MV-4-11 (cell line): ENCODE results near the gene MICOS13.

ENCODE experiments used
- DNase-seq: peaks from one replicate; lab custom pipeline; 2025; lab: John Stamatoyannopoulos, UW

MICOS13 gene

DNA sequence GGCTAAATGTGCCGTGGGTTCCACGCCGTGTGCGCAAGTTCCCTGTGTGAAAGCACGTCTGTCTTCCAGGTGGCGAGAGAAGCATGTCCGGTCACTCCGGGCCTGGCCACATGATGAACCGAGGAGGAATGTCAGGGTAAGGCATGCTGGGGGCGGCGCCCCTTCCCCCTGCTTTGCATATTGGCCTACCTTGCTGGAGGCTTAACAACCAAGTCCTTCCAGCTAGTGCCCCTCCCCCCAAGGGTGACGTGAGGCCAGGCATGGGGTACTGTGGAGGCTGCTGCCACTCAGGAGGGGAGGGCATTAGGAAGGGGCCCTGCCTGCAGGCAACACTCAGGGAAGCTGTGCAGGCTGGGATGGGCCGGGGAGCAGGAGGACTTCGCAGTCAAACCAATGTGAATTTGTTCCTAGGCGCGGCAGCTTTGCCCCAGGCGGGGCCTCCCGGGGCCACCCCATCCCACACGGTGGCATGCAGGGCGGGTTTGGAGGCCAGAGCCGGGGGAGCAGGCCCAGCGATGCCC lies 12.5 kb downstream of the MICOS13 start:
- DNase-seq, result no peak

- no peak for DNase-seq
Observed at GRCh38 chr19:5666921-5667610, 13.2 kb downstream of the MICOS13 start.

DNA sequence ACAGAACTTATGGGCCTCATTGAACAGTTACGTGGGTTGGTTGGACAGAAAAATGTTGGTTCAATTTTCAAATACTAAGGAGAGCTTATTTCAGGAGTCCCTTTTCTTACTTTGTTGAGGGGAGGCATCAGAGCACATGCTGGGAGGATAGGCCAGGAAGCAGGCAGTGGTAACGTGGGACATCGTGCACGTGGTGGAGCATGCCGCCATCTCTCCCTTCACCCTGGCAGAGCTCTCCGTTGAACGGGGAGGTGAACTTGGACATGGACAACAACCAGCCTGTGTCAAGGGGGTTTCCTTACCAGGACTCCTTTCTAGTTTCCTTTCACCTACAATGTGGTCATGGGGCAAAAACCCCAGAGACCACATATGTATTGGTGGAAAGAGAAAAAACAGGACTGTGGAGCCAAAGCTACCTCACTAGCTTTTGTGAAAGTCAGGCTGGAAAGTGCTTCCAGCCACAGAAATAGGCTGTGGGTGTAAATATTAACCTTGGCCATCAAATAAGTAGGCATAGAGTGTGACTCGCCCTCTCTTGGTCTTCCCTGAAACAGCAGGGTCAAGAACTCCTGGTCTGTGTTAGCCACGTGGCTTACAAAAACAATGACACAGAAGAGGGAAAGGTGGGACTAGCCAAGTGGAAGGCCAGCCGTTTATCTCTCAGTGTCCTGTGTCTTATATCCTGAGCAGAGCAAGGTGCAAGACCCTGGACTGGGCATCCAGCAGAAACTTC lies 14.4 kb downstream of the MICOS13 start:
- DNase-seq, result no peak

- no peak for DNase-seq
Observed at GRCh38 chr19:5664515-5664914, 15.8 kb downstream of the MICOS13 start.

DNA sequence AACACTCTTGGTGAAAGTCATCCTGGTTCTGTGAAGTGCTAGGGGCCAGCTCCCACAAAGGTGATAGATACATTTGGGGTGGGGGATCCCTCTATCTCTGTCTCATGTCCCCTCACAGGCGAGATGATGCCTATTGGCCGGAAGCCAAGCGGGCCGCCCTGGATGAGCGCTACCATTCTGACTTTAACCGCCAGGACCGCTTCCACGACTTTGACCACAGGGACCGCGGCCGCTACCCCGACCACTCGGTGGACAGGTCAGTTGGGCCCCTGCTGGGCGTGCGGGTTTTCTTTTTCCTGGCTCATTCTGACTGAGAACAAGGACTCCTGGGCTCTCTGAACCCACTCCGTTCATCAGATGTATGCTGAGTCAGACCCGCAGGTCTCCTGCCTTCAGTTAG lies 16.4 kb downstream of the MICOS13 start:
- no peak for DNase-seq

DNA sequence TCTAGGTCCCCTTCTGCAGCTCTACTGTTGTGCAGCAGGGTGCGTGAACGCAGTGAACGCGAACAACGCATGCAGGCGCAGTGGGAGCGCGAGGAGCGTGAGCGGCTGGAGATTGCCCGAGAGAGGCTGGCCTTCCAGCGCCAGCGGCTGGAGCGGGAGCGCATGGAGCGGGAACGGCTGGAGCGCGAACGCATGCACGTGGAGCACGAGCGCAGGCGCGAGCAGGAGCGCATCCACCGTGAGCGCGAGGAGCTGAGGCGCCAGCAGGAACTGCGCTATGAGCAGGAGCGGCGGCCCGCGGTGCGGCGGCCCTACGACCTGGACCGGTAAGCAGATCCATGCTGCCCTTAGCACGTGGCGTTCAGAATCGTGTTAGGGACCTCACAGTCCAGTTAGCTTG lies 18.8 kb downstream of the MICOS13 start:
- DNase-seq, result no peak

- DNase-seq, result no peak
Observed at GRCh38 chr19:5655412-5655811, 24.9 kb downstream of the MICOS13 start.

DNA sequence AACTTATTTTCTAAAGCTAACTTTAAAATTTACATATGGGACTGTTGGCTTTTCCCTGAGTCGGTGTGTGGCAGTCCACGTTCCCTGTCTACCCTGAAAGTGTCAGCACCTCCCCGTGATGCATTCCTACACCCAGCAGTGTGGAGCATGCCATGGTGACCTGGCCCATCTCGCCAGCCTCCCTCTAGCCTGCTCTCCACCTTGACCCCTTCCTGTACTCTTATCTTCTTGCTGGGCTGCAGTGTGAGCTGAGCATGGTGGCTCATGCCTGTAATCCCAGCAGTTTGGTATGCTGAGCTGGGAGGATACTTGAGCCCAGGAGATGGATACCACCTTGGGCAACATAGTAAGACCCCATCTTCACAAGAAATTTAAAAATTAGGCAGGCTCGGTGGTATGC lies 25.4 kb downstream of the MICOS13 start:
- no peak for DNase-seq

GRCh38 chr19:5652261-5652660 lies 28.1 kb downstream of the MICOS13 start:
- DNase-seq, result no peak

DNA sequence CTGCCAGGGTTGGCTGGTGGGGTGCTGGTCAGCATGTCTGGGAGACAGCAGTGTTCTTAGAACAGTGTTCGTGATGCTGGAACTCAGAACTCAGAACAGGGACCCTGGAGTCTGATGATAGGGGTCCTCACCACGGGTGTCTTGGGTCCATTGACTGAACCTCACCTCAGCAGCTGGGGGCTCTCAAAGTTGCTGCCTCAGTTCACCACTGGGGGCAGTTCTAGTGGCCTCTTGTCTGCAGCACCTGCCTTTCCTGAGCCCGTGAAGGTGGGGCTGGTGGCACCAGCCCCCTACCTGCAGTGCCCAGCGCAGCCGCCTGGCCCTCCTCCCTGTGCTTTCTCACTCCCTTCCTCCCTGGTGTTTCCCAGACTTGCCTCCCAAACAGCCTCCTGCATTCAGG lies 29.0 kb downstream of the MICOS13 start:
- DNase-seq, result no peak

GRCh38 chr19:5648464-5648863 lies 31.9 kb downstream of the MICOS13 start:
- no peak for DNase-seq

DNA sequence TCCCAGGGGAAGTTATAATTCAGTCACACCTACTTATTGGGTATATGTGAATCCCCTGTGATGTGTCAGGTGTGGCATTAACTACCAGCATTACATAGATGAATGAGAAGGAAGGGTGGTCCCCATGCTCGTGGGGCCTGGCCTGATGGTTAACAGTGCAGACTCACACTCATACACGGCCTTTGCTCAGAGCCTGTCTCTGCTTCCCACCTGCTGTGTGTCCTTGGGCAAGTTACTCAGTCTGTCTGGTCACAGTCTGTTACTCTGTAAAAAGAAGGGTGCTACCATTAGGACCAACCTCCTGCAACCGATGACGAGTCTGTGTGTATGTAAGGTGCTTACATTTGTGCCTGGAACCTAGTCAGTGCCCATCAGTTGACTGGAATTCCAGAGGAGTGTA lies 33.6 kb downstream of the MICOS13 start:
- DNase-seq, result no peak

- no peak for DNase-seq
Observed at GRCh38 chr19:5645409-5645808, 34.9 kb downstream of the MICOS13 start.

GRCh38 chr19:5644037-5644436 lies 36.3 kb downstream of the MICOS13 start:
- peak; percentile 14 for DNase-seq

- no peak for DNase-seq
Observed at GRCh38 chr19:5643060-5643459, 37.3 kb downstream of the MICOS13 start.

GRCh38 chr19:5642204-5642603 lies 38.1 kb downstream of the MICOS13 start:
- DNase-seq, result no peak

DNA sequence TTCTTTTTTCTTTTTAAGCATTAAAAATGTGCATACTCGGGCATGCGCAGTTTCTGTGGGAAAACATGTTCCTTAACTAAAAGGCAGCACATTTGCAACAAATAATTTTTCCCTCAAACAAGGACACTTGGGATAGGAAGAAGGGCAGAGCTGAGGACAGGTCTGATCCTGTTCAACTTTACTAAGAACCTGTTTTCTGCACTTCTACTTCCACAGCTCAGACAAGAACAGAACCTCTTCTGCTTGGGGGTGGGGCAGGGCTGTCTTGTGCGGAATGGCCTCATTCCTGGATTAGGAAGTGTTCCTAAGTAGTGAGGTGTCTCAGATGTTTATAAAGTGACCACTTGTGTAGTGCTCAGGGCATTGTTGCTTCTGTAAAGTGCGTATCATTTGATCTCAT lies 39.1 kb downstream of the MICOS13 start:
- DNase-seq, result no peak

GRCh38 chr19:5637971-5638370 lies 42.3 kb downstream of the MICOS13 start:
- peak; percentile 21 for DNase-seq

- DNase-seq, result no peak
Observed at GRCh38 chr19:5635427-5635826, 44.9 kb downstream of the MICOS13 start.

DNA sequence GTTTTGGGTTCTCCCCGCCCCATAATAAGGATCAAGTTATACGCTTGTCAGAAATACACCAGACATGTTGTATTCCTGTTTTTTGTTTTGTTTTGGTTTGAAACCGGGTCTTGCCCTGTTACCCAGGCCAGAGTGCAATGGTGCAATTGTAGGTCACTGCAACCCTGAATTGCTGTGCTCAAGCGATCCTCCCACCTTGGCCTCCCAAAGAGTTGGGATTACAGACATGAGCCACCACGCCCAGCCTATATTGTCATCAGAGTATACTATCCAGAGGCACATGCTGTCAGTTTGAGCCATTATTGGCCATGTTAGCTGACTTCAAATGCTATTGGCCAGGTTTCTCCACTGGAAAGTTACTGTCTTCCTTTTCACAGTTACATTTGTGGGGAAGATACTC lies 47.7 kb downstream of the MICOS13 start:
- DNase-seq, result no peak

GRCh38 chr19:5632241-5632612 lies 48.1 kb downstream of the MICOS13 start:
- no peak for DNase-seq

- no peak for DNase-seq
Observed at GRCh38 chr19:5631567-5632240, 48.6 kb downstream of the MICOS13 start.

- peak; percentile 76 for DNase-seq
Observed at GRCh38 chr19:5628919-5629481, 51.3 kb downstream of the MICOS13 start.
